ENCODE results near the gene CAMK1. TPM values are rescaled to one million over a fixed set of nuclear protein-coding genes. Genes with fewer than 3 reads are reported as not detected.
A peak's percentile ranks its signal among the peaks of the same experiment; 100 is the strongest.

Gene CAMK1
- total RNA-seq, 1 experiment from 2014 or later = 2.0 TPM

GRCh38 chr3:9809615-9810432, 40.1 kb upstream of the CAMK1 start, which contains the start of gene TTLL3:
TSS of gene TTLL3 (plus strand) at chr3:9810262. CDS start at chr3:9810662, 400 bp downstream.
- BruUV-seq (replicated peaks) = TSS peak; percentile 73
- DNase-seq = peak in 1 of 2 experiments; percentile 62
- H3K9me2 ChIP-seq (ENCODE audit: insufficient read depth) = no peaks in the 10 kb centered on the region
- ChIA-PET POLR2A (ENCODE audit: unreplicated experiment) (interaction anchor here (0.7 to 0.9 kb wide), 3 partner anchors 17 to 177 kb away, joined by 3 to 4 read pairs (median 3); partner anchors contain the start of genes ARPC4 and EMC3), CTCF (interaction anchor here (0.6 kb wide), 1 partner anchor 29 kb away, joined by 5 read pairs; no protein-coding TSS in a partner anchor)
- H4K20me1 ChIP-seq (ENCODE audit: insufficient read depth) = 0 out of 2 replicates have a peak, but pooled peaks cover under 1% of the 10 kb centered on the region
- peak within 1 kb of the TSS; percentile 77 for H2AFZ ChIP-seq
- H3K4me2 ChIP-seq = peak within 1 kb of the TSS; percentile 95
- TF ChIP-seq CTCF (conservative IDR thresholded peaks at IDR 0.05) (no peak), EZH2 (IDR thresholded peaks at IDR 0.05; ENCODE audit: low read depth) (no peak)
- H3K9me3 ChIP-seq (ENCODE audit: insufficient read depth, low read depth) = no peaks in the 10 kb centered on the region
- peaks cover 6% of the 10 kb centered on the region; the same call in 1 of the 2 replicates for H3K36me3 ChIP-seq (ENCODE audit: low read depth)
- peak within 1 kb of the TSS; percentile 62 for H3K27ac ChIP-seq
- no peaks in the 10 kb centered on the region for H3K79me2 ChIP-seq (ENCODE audit: low read depth)
- H3K4me1 ChIP-seq (replicated peaks; ENCODE audit: insufficient read depth) = peaks cover 19% of the 10 kb centered on the region
- peak within 1 kb of the TSS; percentile 66 for H3K4me3 ChIP-seq
- peaks cover 36% of the 10 kb centered on the region for H3F3A ChIP-seq (ENCODE audit: insufficient read depth, low read depth)
- intact Hi-C loops (cut with micrococcal nuclease; ENCODE audit: unreplicated experiment) = loop anchor here (2.0 to 10.0 kb wide), 2 partner anchors 137 to 305 kb away; no protein-coding TSS in a partner anchor
- H3K27me3 ChIP-seq (ENCODE audit: insufficient read depth, low read depth) = no peaks in the 10 kb centered on the region

GRCh38 chr3:9809239-9809614, 39.5 kb upstream of the CAMK1 start:
- peak overlapping the region; percentile 95 for H3K4me2 ChIP-seq
- peak overlapping the region; percentile 66 for H3K4me3 ChIP-seq
- peaks cover 11% of the 10 kb centered on the region; the same call in 1 of the 2 replicates for H3K36me3 ChIP-seq (ENCODE audit: low read depth)
- TF ChIP-seq EZH2 (IDR thresholded peaks at IDR 0.05; ENCODE audit: low read depth) (no peak), CTCF (conservative IDR thresholded peaks at IDR 0.05) (no peak)
- no peaks in the 10 kb centered on the region for H3K27me3 ChIP-seq (ENCODE audit: insufficient read depth, low read depth)
- peaks cover 36% of the 10 kb centered on the region for H3F3A ChIP-seq (ENCODE audit: insufficient read depth, low read depth)
- H3K27ac ChIP-seq = peak overlapping the region; percentile 62
- peak; percentile 27 to 50 for DNase-seq
- CTCF ChIA-PET = interaction anchor here (0.5 to 0.6 kb wide), 2 partner anchors 30 to 304 kb away, joined by 4 to 5 read pairs; no protein-coding TSS in a partner anchor
- H3K9me2 ChIP-seq (ENCODE audit: insufficient read depth) = no peaks in the 10 kb centered on the region
- H2AFZ ChIP-seq = no peak overlapping the region
- BruUV-seq (replicated peaks) = no TSS peak
- peaks cover 19% of the 10 kb centered on the region for H3K4me1 ChIP-seq (replicated peaks; ENCODE audit: insufficient read depth)
- H3K79me2 ChIP-seq (ENCODE audit: low read depth) = no peaks in the 10 kb centered on the region
- POLR2A ChIA-PET (ENCODE audit: unreplicated experiment) = interaction anchor here (0.7 to 0.9 kb wide), 3 partner anchors 16 to 178 kb away, joined by 3 to 4 read pairs (median 3); partner anchors contain the start of genes ARPC4 and EMC3
- no peaks in the 10 kb centered on the region for H3K9me3 ChIP-seq (ENCODE audit: insufficient read depth, low read depth)
- intact Hi-C loops (cut with micrococcal nuclease; ENCODE audit: unreplicated experiment) = loop anchor here (10.0 kb wide), 1 partner anchor 304 kb away; no protein-coding TSS in a partner anchor
- 0 out of 2 replicates have a peak, but pooled peaks cover 6% of the 10 kb centered on the region for H4K20me1 ChIP-seq (ENCODE audit: insufficient read depth)

- Histone ChIP-seq H2AFZ (no peak overlapping the region), H3K27me3 (ENCODE audit: insufficient read depth, low read depth) (no peaks in the 10 kb centered on the region), H3K79me2 (ENCODE audit: low read depth) (no peaks in the 10 kb centered on the region), H4K20me1 (ENCODE audit: insufficient read depth) (0 out of 2 replicates have a peak, but pooled peaks cover 7% of the 10 kb centered on the region), H3K27ac (peak overlapping the region; percentile 62), H3K9me2 (ENCODE audit: insufficient read depth) (no peaks in the 10 kb centered on the region), H3K4me1 (replicated peaks; ENCODE audit: insufficient read depth) (peaks cover 19% of the 10 kb centered on the region), H3F3A (ENCODE audit: insufficient read depth, low read depth) (peaks cover 36% of the 10 kb centered on the region), H3K4me2 (peak overlapping the region; percentile 95; the same call in 1 of the 2 replicates), H3K36me3 (ENCODE audit: low read depth) (peaks cover 16% of the 10 kb centered on the region), H3K4me3 (no peak overlapping the region), H3K9me3 (ENCODE audit: insufficient read depth, low read depth) (no peaks in the 10 kb centered on the region)
- POLR2A ChIA-PET (ENCODE audit: unreplicated experiment) = interaction anchor here (0.5 to 0.7 kb wide), 2 partner anchors 62 to 301 kb away, joined by 3 to 5 read pairs; no protein-coding TSS in a partner anchor
- no peak for TF ChIP-seq EZH2 (IDR thresholded peaks at IDR 0.05; ENCODE audit: low read depth)
- peak; percentile 64 for TF ChIP-seq CTCF (conservative IDR thresholded peaks at IDR 0.05)
- CTCF ChIA-PET = interaction anchor here (0.5 kb wide), 1 partner anchor 304 kb away, joined by 4 read pairs; no protein-coding TSS in a partner anchor
- intact Hi-C loops (cut with micrococcal nuclease; ENCODE audit: unreplicated experiment) = loop anchor here (10.0 kb wide), 1 partner anchor 304 kb away; no protein-coding TSS in a partner anchor
- DNase-seq = peak; percentile 29 to 54
- BruUV-seq (replicated peaks) = no TSS peak
These were observed 38.7 kb upstream of the CAMK1 start for GRCh38 chr3:9808345-9809037.

All from PC-9 (cell line).